ENCODE data around the gene PPP1R37.
"Not testable (repeated sequence)": the region's sequence is repeated elsewhere in the genome, so short reads cannot be mapped to it uniquely, and the experiment has no call there.

Gene PPP1R37

GRCh38 chr19:45112111-45112827 lies 19.3 kb downstream of the PPP1R37 start:
- Histone ChIP-seq H3K4me2 (ENCODE audit: low read length) (no peak overlapping the region), H3K4me3 (ENCODE audit: low read length) (no peak overlapping the region), H3K36me3 (ENCODE audit: insufficient read depth, low read length) (no peaks in the 10 kb centered on the region), H3K9ac (ENCODE audit: low read depth, low read length) (no peak overlapping the region), H3K27me3 (ENCODE audit: control insufficient read depth, insufficient read depth, low read length) (no peaks in the 10 kb centered on the region), H3K4me1 (ENCODE audit: control insufficient read depth, insufficient read depth, low read length) (peaks cover 13% of the 10 kb centered on the region), H3K9me3 (replicated peaks; ENCODE audit: low read length) (no peaks in the 10 kb centered on the region)

GRCh38 chr19:45113628-45114027 lies 20.6 kb downstream of the PPP1R37 start:
- Histone ChIP-seq H3K27me3 (ENCODE audit: control insufficient read depth, insufficient read depth, low read length) (no peaks in the 10 kb centered on the region), H3K9me3 (replicated peaks; ENCODE audit: low read length) (no peaks in the 10 kb centered on the region), H3K4me3 (ENCODE audit: low read length) (no peak overlapping the region), H3K36me3 (ENCODE audit: insufficient read depth, low read length) (no peaks in the 10 kb centered on the region), H3K4me2 (ENCODE audit: low read length) (no peak overlapping the region), H3K4me1 (ENCODE audit: control insufficient read depth, insufficient read depth, low read length) (peaks cover 22% of the 10 kb centered on the region), H3K9ac (ENCODE audit: low read depth, low read length) (no peak overlapping the region)

DNA sequence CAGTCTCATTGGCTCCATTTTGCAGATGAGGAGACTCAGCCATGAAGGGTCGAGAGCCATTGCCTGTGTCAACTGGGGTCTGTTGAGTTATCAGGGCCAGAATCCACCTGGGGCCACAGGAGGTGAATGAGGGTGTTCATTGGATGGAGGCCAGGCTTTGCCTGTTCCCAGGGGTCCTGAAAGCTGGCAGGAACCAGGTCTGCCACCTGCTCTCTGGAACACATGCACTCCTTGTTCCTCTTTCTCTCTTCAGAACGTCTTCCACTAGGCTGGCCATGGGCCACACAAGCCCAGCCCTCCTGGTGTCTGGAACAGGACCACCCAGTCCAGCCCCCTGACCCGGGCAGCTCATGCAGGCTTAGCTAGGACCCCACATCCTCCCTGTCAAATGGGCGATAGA lies 21.1 kb downstream of the PPP1R37 start:
- Histone ChIP-seq H3K4me2 (ENCODE audit: low read length) (no peak overlapping the region), H3K9me3 (replicated peaks; ENCODE audit: low read length) (no peaks in the 10 kb centered on the region), H3K9ac (ENCODE audit: low read depth, low read length) (no peak overlapping the region), H3K27me3 (ENCODE audit: control insufficient read depth, insufficient read depth, low read length) (no peaks in the 10 kb centered on the region), H3K36me3 (ENCODE audit: insufficient read depth, low read length) (no peaks in the 10 kb centered on the region), H3K4me3 (ENCODE audit: low read length) (no peak overlapping the region), H3K4me1 (ENCODE audit: control insufficient read depth, insufficient read depth, low read length) (peaks cover 25% of the 10 kb centered on the region)

DNA sequence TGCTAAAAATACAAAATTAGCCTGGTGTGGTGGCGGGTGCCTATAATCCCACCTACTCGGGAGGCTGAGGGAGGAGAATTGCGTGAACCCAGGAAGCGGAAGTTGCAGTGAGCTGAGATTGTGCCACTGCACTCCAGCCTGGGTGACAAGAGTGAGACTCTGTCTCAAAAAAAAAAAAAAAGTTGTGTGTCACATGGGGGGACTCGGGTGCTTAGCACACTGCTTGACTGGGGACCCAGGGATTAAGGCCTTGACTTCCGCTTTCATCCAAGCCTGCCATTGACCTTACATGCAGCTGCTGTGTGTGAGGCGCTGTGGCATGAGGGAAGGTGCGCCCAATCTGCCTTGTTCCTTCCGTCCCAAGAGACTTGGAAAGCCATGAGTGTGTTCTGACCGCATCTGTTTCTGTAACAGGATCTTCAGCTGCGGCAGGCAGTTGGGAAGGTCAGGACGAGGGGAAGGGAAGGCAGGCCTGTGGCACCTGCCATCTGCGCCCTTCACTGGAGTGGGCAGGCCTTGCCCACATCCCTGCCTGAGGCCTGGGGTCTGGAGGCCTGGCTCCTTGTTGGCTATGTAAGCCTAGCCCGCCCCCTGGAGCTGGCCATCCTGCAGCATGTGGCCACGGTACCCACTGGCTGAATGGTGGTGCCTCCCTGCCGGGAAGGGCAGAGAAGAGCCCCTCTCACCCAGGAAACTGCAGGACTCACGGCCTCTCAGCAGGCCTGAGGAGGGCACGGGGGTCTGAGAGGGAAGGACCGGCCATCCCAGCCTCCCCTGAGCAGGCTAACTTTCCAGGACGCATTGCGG lies 23.0 kb downstream of the PPP1R37 start:
- H3K4me2 ChIP-seq (ENCODE audit: low read length), result no peak overlapping the region
- H3K9ac ChIP-seq (ENCODE audit: low read depth, low read length), result no peak overlapping the region
- no peaks in the 10 kb centered on the region for H3K9me3 ChIP-seq (replicated peaks; ENCODE audit: low read length)
- no peaks in the 10 kb centered on the region for H3K36me3 ChIP-seq (ENCODE audit: insufficient read depth, low read length)
- no peaks in the 10 kb centered on the region for H3K27me3 ChIP-seq (ENCODE audit: control insufficient read depth, insufficient read depth, low read length)
- H3K4me3 ChIP-seq (ENCODE audit: low read length), result no peak overlapping the region
- H3K4me1 ChIP-seq (ENCODE audit: control insufficient read depth, insufficient read depth, low read length), result peaks cover 25% of the 10 kb centered on the region

DNA sequence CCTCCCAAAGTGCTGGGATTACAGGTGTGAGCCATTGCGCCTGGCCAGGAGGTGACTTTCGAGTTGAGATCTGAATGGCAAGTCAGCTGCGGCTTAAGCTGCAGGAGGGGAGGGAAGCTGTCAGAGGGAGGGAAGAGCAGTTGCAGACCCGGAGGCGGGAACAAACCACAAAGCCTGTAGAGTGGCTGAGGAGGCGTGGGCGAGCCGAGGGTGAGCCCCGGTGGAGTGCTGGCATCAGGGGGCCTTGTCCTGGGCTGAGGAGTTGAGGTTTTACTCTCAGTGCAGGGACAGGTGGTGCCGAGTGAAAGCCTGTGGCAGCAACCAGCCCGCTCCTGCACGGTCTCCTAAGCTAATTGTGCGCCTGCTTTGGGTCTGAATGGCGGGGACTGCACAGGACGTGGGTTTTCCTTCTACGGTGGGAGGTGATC lies 24.2 kb downstream of the PPP1R37 start:
- Histone ChIP-seq H3K9ac (ENCODE audit: low read depth, low read length) (no peak overlapping the region), H3K4me1 (ENCODE audit: control insufficient read depth, insufficient read depth, low read length) (peaks cover 25% of the 10 kb centered on the region)

GRCh38 chr19:45117671-45118070 lies 24.7 kb downstream of the PPP1R37 start:
- Histone ChIP-seq H3K9ac (ENCODE audit: low read depth, low read length) (no peak overlapping the region), H3K9me3 (replicated peaks; ENCODE audit: low read length) (no peaks in the 10 kb centered on the region), H3K4me3 (ENCODE audit: low read length) (no peak overlapping the region), H3K4me1 (ENCODE audit: control insufficient read depth, insufficient read depth, low read length) (peaks cover 25% of the 10 kb centered on the region), H3K36me3 (ENCODE audit: insufficient read depth, low read length) (no peaks in the 10 kb centered on the region), H3K27me3 (ENCODE audit: control insufficient read depth, insufficient read depth, low read length) (no peaks in the 10 kb centered on the region), H3K4me2 (ENCODE audit: low read length) (no peak overlapping the region)

More for the DNA sequence above, 24.2 kb downstream of the PPP1R37 start:
- H3K4me3 ChIP-seq (ENCODE audit: low read length), result no peak overlapping the region
- H3K9me3 ChIP-seq (replicated peaks; ENCODE audit: low read length), result no peaks in the 10 kb centered on the region
- no peaks in the 10 kb centered on the region for H3K27me3 ChIP-seq (ENCODE audit: control insufficient read depth, insufficient read depth, low read length)
- no peaks in the 10 kb centered on the region for H3K36me3 ChIP-seq (ENCODE audit: insufficient read depth, low read length)
- no peak overlapping the region for H3K4me2 ChIP-seq (ENCODE audit: low read length)

DNA sequence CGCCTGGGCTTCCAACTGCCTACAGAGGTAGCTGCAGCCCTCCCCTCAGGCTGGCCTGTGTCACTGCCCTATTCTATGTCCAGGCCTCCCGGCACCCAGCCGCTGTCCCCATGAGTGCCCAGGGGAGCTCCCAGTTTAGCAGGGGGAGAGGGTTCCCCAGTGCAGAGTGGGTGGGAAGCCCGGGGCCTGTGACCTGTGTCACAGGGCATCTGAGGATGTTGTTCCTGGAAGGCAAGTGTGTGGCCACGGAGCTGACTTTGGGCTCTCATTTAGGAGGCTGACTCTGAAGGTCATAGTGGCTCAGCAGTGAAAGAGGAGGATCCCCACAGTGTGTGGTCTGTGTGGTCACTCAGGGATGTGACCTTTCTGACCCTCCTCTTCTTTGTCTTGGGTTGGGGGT lies 25.1 kb downstream of the PPP1R37 start:
- H3K9me3 ChIP-seq (replicated peaks; ENCODE audit: low read length), result no peaks in the 10 kb centered on the region
- H3K36me3 ChIP-seq (ENCODE audit: insufficient read depth, low read length), result no peaks in the 10 kb centered on the region
- H3K4me3 ChIP-seq (ENCODE audit: low read length), result no peak overlapping the region
- H3K4me2 ChIP-seq (ENCODE audit: low read length), result no peak overlapping the region
- H3K9ac ChIP-seq (ENCODE audit: low read depth, low read length), result no peak overlapping the region
- peaks cover 25% of the 10 kb centered on the region for H3K4me1 ChIP-seq (ENCODE audit: control insufficient read depth, insufficient read depth, low read length)
- H3K27me3 ChIP-seq (ENCODE audit: control insufficient read depth, insufficient read depth, low read length), result no peaks in the 10 kb centered on the region

GRCh38 chr19:45118591-45119355 lies 25.8 kb downstream of the PPP1R37 start:
- H3K4me1 ChIP-seq (ENCODE audit: control insufficient read depth, insufficient read depth, low read length), result peaks cover 25% of the 10 kb centered on the region
- not testable (repeated sequence) for H3K9ac ChIP-seq (ENCODE audit: low read depth, low read length); H3K36me3 ChIP-seq (ENCODE audit: insufficient read depth, low read length); H3K9me3 ChIP-seq (replicated peaks; ENCODE audit: low read length); H3K4me2 ChIP-seq (ENCODE audit: low read length); H3K4me3 ChIP-seq (ENCODE audit: low read length); H3K27me3 ChIP-seq (ENCODE audit: control insufficient read depth, insufficient read depth, low read length)

GRCh38 chr19:45119582-45119981 lies 26.6 kb downstream of the PPP1R37 start:
- Histone ChIP-seq H3K4me2 (ENCODE audit: low read length) (no peak overlapping the region), H3K4me1 (ENCODE audit: control insufficient read depth, insufficient read depth, low read length) (peaks cover 25% of the 10 kb centered on the region), H3K9ac (ENCODE audit: low read depth, low read length) (no peak overlapping the region), H3K36me3 (ENCODE audit: insufficient read depth, low read length) (no peaks in the 10 kb centered on the region), H3K4me3 (ENCODE audit: low read length) (no peak overlapping the region), H3K27me3 (ENCODE audit: control insufficient read depth, insufficient read depth, low read length) (no peaks in the 10 kb centered on the region), H3K9me3 (replicated peaks; ENCODE audit: low read length) (no peaks in the 10 kb centered on the region)

DNA sequence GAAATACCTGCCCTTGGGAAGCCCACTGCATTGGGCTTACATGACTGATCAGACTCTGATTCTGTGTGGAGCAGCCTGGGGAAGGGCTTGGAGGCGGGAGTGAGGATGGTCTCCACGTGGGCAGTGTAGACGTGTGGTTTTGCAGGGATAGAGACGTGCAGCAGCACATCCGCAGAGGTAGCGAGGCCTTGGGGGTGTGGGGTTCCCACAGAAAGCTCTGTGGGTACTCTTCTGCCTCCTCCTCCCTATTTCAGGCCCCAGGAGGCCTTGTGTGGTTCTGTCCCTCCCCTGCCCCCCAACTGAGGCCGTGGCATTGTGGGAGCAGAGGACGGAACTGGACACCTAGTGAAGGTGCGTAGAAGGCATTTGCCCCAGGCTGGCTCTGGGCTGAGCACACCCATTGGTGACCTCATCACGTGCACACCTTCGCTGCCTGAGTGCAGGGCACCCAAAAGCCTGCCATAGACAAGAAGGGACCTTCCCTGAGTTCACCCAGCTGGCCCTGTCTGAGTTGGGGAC lies 28.9 kb downstream of the PPP1R37 start:
- H3K4me1 ChIP-seq (ENCODE audit: control insufficient read depth, insufficient read depth, low read length), result peaks cover 16% of the 10 kb centered on the region
- H3K9ac ChIP-seq (ENCODE audit: low read depth, low read length), result no peak overlapping the region
- no peak overlapping the region for H3K4me2 ChIP-seq (ENCODE audit: low read length)
- H3K27me3 ChIP-seq (ENCODE audit: control insufficient read depth, insufficient read depth, low read length), result no peaks in the 10 kb centered on the region
- no peaks in the 10 kb centered on the region for H3K9me3 ChIP-seq (replicated peaks; ENCODE audit: low read length)
- no peak overlapping the region for H3K4me3 ChIP-seq (ENCODE audit: low read length)
- H3K36me3 ChIP-seq (ENCODE audit: insufficient read depth, low read length), result no peaks in the 10 kb centered on the region

DNA sequence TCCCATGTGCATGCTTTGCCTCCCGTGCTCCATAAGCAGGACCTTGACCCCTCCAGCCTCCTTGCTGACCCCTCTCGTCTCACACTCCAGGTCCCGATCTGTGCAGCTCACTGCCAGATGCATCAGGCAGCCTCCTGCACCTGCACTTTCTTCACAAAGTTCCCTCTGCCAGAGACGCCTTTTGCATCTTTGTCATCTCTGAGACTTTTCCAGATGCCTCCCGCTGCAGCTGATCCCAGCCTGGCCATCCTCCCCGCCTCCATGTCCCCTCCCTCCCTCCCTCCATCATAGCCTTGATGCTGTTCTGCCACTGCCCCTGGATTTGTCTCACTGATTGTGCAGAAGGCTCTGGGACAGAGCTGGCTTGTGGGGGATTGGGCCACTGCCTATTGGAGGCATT lies 29.9 kb downstream of the PPP1R37 start:
- H3K4me1 ChIP-seq (ENCODE audit: control insufficient read depth, insufficient read depth, low read length), result peaks cover 6% of the 10 kb centered on the region

More for the DNA sequence above, 29.9 kb downstream of the PPP1R37 start:
- no peak overlapping the region for H3K4me3 ChIP-seq (ENCODE audit: low read length)
- no peak overlapping the region for H3K4me2 ChIP-seq (ENCODE audit: low read length)
- H3K27me3 ChIP-seq (ENCODE audit: control insufficient read depth, insufficient read depth, low read length), result no peaks in the 10 kb centered on the region
- H3K9ac ChIP-seq (ENCODE audit: low read depth, low read length), result no peak overlapping the region
- no peaks in the 10 kb centered on the region for H3K9me3 ChIP-seq (replicated peaks; ENCODE audit: low read length)
- no peaks in the 10 kb centered on the region for H3K36me3 ChIP-seq (ENCODE audit: insufficient read depth, low read length)

Data from skeletal muscle satellite cell (primary cell).